Measurements from ENCODE around the gene ENDOV.

ENDOV gene

GRCh38 chr17:80430446-80431245, 15.7 kb downstream of the ENDOV start:
- ATAC-seq (no peak), DNase-seq (ENCODE audit: low spot score in 2 of 2) (no peak)
- Mint-ChIP-seq H3K9me3 (no peaks in the 10 kb centered on the region), H3K4me1 (peaks cover 16% of the 10 kb centered on the region), H3K4me3 (no peak overlapping the region), H3K36me3 (no peaks in the 10 kb centered on the region), H3K27ac (no peak overlapping the region)

- no peak overlapping the region for H3K4me3 Mint-ChIP-seq
- H3K27ac Mint-ChIP-seq = no peak overlapping the region
- no peak for ATAC-seq
- no peaks in the 10 kb centered on the region for H3K36me3 Mint-ChIP-seq
- H3K9me3 Mint-ChIP-seq = no peaks in the 10 kb centered on the region
- no peak for DNase-seq (ENCODE audit: low spot score in 2 of 2)
- peaks cover 8% of the 10 kb centered on the region for H3K4me1 Mint-ChIP-seq
These were observed 16.6 kb downstream of the ENDOV start for GRCh38 chr17:80431246-80432195.

- Mint-ChIP-seq H3K9me3 (no peaks in the 10 kb centered on the region), H3K36me3 (no peaks in the 10 kb centered on the region), H3K4me1 (no peaks in the 10 kb centered on the region), H3K27ac (no peak overlapping the region), H3K4me3 (no peak overlapping the region)
- DNase-seq (ENCODE audit: low spot score in 2 of 2) = no peak
- no peak for ATAC-seq
These were observed 17.5 kb downstream of the ENDOV start for GRCh38 chr17:80432350-80432955.

GRCh38 chr17:80432961-80433550, 18.1 kb downstream of the ENDOV start:
- no peaks in the 10 kb centered on the region for H3K4me1 Mint-ChIP-seq
- H3K27ac Mint-ChIP-seq = no peak overlapping the region
- no peaks in the 10 kb centered on the region for H3K9me3 Mint-ChIP-seq
- H3K4me3 Mint-ChIP-seq = no peak overlapping the region
- no peak for DNase-seq (ENCODE audit: low spot score in 2 of 2)
- H3K36me3 Mint-ChIP-seq = no peaks in the 10 kb centered on the region
- no peak for ATAC-seq

DNA sequence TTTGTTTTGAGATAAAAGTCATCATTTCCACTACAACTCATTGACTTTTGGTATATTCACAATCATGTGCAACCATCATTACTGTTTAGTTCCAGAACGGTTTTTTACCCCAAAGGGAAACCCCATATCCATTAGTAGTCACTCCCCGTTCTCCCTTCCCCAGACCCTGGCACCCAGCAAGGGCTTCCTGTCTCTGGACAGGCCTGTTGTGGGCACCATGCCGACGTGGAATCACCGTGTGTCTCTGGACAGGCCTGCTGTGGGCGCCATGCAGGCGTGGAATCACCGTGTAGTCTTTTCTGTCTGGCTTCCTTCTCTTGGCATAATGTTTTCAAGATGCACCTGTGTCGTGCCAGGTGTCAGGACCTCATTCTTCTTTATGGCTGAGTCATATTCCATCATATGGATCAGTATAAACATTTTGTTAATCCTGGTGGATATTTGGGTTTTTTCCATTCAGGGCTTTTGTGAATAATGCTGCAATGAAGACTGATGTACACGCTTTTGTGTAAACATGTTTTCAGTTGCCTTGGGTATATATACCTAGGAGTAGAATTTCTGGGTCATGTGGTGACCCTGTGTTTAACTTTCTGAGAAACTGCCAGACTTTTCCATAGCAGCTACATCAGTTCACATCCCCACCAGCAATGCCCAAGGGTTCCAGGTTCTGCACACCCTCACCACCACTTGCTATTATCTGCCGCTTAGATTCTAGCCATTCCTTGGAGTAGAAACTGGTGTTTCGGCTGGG, 19.1 kb downstream of the ENDOV start:
- Mint-ChIP-seq H3K4me3 (no peak overlapping the region), H3K9me3 (no peaks in the 10 kb centered on the region), H3K27ac (no peak overlapping the region), H3K36me3 (no peaks in the 10 kb centered on the region), H3K4me1 (no peaks in the 10 kb centered on the region)
- ATAC-seq (no peak), DNase-seq (ENCODE audit: low spot score in 2 of 2) (no peak)

DNA sequence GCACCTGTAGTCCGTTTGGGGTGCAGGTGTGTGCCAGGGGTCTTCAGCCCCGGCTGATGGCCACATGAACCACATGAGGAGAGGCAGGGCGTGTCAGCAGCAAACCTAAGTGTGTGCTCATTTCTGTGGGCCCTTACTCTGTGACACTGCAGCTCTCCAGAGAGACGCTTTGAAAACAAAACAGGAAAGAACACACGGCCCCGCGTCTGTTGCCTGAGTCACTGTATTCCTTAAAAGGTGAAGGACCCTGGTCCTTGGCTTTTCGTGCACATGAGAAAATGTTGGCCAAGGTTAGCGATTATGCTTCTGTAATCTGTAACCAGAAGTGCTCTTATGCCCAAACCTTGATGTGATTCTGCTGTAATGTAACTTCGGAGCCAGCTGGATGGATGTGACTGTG, 22.6 kb downstream of the ENDOV start:
- Mint-ChIP-seq H3K36me3 (no peaks in the 10 kb centered on the region), H3K27ac (no peak overlapping the region), H3K4me3 (no peak overlapping the region), H3K9me3 (no peaks in the 10 kb centered on the region), H3K4me1 (no peaks in the 10 kb centered on the region)
- no peak for DNase-seq (ENCODE audit: low spot score in 2 of 2)
- no peak for ATAC-seq

DNA sequence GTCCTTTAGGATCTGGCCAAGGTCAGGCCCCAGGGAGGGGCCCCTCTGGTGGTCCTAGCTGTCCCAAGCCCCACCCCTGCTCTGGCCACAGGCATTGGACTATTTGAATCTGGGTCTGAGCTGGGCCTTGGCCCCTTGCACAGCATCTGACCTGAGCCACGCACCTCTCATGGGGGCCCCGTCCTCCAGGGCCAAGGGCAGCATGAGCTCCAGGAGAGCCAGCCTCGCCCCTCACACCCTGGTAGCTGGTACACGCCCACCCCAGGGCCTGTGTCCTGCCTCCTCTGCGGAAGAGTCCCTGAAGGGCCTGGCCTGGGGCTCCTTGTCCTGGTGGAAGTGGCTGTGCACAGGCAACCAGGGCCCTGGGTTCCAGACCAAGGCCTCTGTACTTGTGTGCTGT, 23.8 kb downstream of the ENDOV start:
- Mint-ChIP-seq H3K36me3 (no peaks in the 10 kb centered on the region), H3K9me3 (no peaks in the 10 kb centered on the region), H3K4me1 (no peaks in the 10 kb centered on the region), H3K27ac (no peak overlapping the region), H3K4me3 (no peak overlapping the region)
- DNase-seq (ENCODE audit: low spot score in 2 of 2) (no peak), ATAC-seq (no peak)

- no peak for ATAC-seq
These were observed 24.5 kb downstream of the ENDOV start for GRCh38 chr17:80439499-80439898.

DNA sequence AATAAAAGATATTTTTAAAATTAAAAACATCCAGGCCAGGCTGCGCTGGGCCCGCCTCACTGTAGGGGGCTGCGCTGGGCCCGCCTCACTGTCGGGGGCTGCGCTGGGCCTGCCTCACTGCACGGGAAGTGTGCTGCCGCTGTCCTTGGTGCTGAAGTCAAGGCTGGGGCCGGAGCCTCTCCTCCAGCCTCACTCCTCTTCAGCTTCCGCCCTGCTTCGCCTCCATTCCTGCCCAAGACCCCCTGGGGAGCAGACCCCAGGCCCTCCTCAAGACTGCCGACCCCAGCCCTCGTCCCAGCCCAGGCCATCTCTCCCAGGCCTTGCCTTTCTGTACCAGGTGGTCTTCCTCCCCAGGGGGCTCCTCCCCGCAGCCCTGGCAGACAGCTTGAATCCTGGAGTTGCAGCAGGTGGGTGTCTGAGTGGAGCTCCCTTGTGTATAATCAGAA, 26.2 kb downstream of the ENDOV start:
- ATAC-seq (no peak), DNase-seq (ENCODE audit: low spot score in 2 of 2) (peak; percentile 36 to 69)
- Mint-ChIP-seq H3K27ac (no peak overlapping the region), H3K36me3 (no peaks in the 10 kb centered on the region), H3K9me3 (no peaks in the 10 kb centered on the region), H3K4me3 (no peak overlapping the region), H3K4me1 (no peaks in the 10 kb centered on the region)

More at GRCh38 chr17:80439499-80439898, 24.5 kb downstream of the ENDOV start:
- Mint-ChIP-seq H3K4me3 (no peak overlapping the region), H3K9me3 (no peaks in the 10 kb centered on the region), H3K36me3 (no peaks in the 10 kb centered on the region), H3K4me1 (no peaks in the 10 kb centered on the region), H3K27ac (no peak overlapping the region)
- no peak for DNase-seq (ENCODE audit: low spot score in 2 of 2)

- DNase-seq (ENCODE audit: low spot score in 2 of 2) (no peak), ATAC-seq (no peak)
- Mint-ChIP-seq H3K4me1 (no peaks in the 10 kb centered on the region), H3K4me3 (no peak overlapping the region), H3K36me3 (no peaks in the 10 kb centered on the region), H3K27ac (no peak overlapping the region), H3K9me3 (no peaks in the 10 kb centered on the region)
These were observed 26.8 kb downstream of the ENDOV start for GRCh38 chr17:80441598-80442322.

GRCh38 chr17:80442323-80442659, 27.3 kb downstream of the ENDOV start:
- H3K4me3 Mint-ChIP-seq = no peak overlapping the region
- no peaks in the 10 kb centered on the region for H3K4me1 Mint-ChIP-seq
- DNase-seq (ENCODE audit: low spot score in 2 of 2) (no peak), ATAC-seq (no peak)
- no peaks in the 10 kb centered on the region for H3K36me3 Mint-ChIP-seq
- no peak overlapping the region for H3K27ac Mint-ChIP-seq
- no peaks in the 10 kb centered on the region for H3K9me3 Mint-ChIP-seq

DNA sequence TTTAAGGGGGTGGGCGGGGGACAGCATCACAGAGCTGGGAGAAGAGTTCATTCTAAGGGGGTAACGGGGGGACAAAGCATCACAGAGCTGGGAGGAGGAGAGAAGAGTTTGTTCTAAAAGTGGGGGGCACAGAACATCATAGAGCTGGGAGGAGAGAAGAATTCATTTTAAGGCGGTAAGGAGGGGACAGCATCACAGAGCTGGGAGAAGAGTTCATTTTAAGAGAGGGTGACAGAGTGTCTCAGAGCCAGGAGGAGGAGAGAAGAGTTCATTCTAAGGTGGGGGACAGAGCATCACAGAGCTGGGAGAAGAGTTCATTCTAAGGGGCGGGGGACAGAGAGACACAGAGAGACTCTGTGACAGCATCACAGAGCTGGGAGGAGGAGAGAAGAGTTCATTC, 27.8 kb downstream of the ENDOV start:
- H3K4me3 Mint-ChIP-seq = no peak overlapping the region
- no peak for ATAC-seq
- no peaks in the 10 kb centered on the region for H3K4me1 Mint-ChIP-seq
- no peak for DNase-seq (ENCODE audit: low spot score in 2 of 2)
- H3K36me3 Mint-ChIP-seq = no peaks in the 10 kb centered on the region
- H3K27ac Mint-ChIP-seq = no peak overlapping the region
- no peaks in the 10 kb centered on the region for H3K9me3 Mint-ChIP-seq

DNA sequence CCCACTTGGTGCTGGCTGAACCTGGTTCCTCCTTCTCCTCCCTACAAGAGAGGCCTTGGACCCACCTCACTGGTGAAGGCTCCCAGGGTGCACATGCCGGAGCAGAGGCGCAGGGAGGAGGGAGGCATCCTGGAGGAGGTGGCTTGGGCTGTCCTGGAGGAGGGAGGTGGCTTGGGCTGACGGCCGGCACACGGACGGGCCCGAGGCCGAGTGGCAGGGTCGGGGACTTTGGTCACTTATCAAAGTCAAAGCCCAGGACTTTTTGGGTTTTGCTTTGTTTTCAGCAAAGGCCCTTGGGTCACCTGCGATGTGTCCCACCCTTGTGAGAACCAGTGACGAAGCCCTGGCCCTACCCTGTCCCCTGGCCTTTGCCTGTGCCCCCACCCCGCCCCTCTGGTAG, 28.5 kb downstream of the ENDOV start:
- no peak for DNase-seq (ENCODE audit: low spot score in 2 of 2)
- H3K4me1 Mint-ChIP-seq = no peaks in the 10 kb centered on the region
- H3K36me3 Mint-ChIP-seq = no peaks in the 10 kb centered on the region
- H3K27ac Mint-ChIP-seq = no peak overlapping the region
- H3K9me3 Mint-ChIP-seq = no peaks in the 10 kb centered on the region
- H3K4me3 Mint-ChIP-seq = no peak overlapping the region
- no peak for ATAC-seq

- Mint-ChIP-seq H3K27ac (no peak overlapping the region), H3K4me3 (no peak overlapping the region), H3K9me3 (no peaks in the 10 kb centered on the region), H3K36me3 (no peaks in the 10 kb centered on the region), H3K4me1 (no peaks in the 10 kb centered on the region)
- DNase-seq (ENCODE audit: low spot score in 2 of 2) (no peak), ATAC-seq (no peak)
These were observed 29.1 kb downstream of the ENDOV start for GRCh38 chr17:80443916-80444643.

Data from stimulated activated effector memory CD8-positive, alpha-beta T cell treated with anti-CD3 and anti-CD28 coated beads, Interleukin-12 subunit alpha, Interleukin-12 subunit beta, amount 100 ng/mL, for 72 hours (primary cell).